Immature natural killer cell (primary cell): ENCODE measurements around the gene NEDD4L. TPM values are rescaled to one million over a fixed set of nuclear protein-coding genes. Genes with fewer than 3 reads are reported as not detected.
"Not testable (repeated sequence)": the region's sequence is repeated elsewhere in the genome, so short reads cannot be mapped to it uniquely, and the experiment has no call there.

Experiments used
- DNase-seq, 3 donors: peaks; one replicate each; pipeline ENCODE4 v3.0.0; 2022; ENCODE audit warnings: mixed read lengths in 1 of 3
- H3K27ac Mint-ChIP-seq, 6 donors: one replicate each; pipeline ENCODE4 v1.8.0; 2020; ENCODE audit warnings: mixed read lengths in 6 of 6, mild to moderate bottlenecking in 5 of 6, inconsistent platforms in 4 of 6, moderate library complexity in 3 of 6
- H3K27me3 Mint-ChIP-seq, 3 donors: one replicate each; pipeline ENCODE4 v1.8.0; 2020 to 2021; ENCODE audit warnings: low read depth in 3 of 3, mild to moderate bottlenecking in 3 of 3, mixed read lengths in 3 of 3, moderate library complexity in 3 of 3, inconsistent platforms in 1 of 3
- H3K36me3 Mint-ChIP-seq, 3 donors: one replicate each; pipeline ENCODE4 v1.8.0; 2020; ENCODE audit warnings: mixed read lengths in 3 of 3, inconsistent platforms in 2 of 3, mild to moderate bottlenecking in 2 of 3
- H3K4me1 Mint-ChIP-seq, 2 donors: one replicate each; pipeline ENCODE4 v1.8.0; 2020; ENCODE audit warnings: inconsistent platforms in 2 of 2, mild to moderate bottlenecking in 2 of 2, mixed read lengths in 2 of 2, moderate library complexity in 1 of 2
- H3K4me3 Mint-ChIP-seq, 5 donors: one replicate each; pipeline ENCODE4 v1.8.0; 2020; ENCODE audit warnings: mild to moderate bottlenecking in 5 of 5, mixed read lengths in 5 of 5, inconsistent platforms in 3 of 5, moderate library complexity in 3 of 5
- H3K9me3 Mint-ChIP-seq, 6 donors: one replicate each; pipeline ENCODE4 v1.8.0; 2020; ENCODE audit warnings: mild to moderate bottlenecking in 6 of 6, mixed read lengths in 6 of 6, inconsistent platforms in 4 of 6, moderate library complexity in 3 of 6
- polyA plus RNA-seq, 3 donors: library from polyadenylated mRNA; unstranded; fragments of 300-500 nt; fragmentation: Illumina TruSeq; gene quantifications; one replicate each; pipeline ENCODE4 v1.2.3, GENCODE V29; 2021

The NEDD4L gene
- polyA plus RNA-seq, 3 donors from 2014 or later: 0.62 to 2.2 (median 2.0) TPM

GRCh38 chr18:58158008-58158407, 114.0 kb downstream of the NEDD4L start:
- Mint-ChIP-seq H3K27ac (no peak overlapping the region), H3K9me3 (no peaks in the 10 kb centered on the region), H3K4me1 (no peaks in the 10 kb centered on the region), H3K36me3 (peaks cover 0 to 3% (median 0%) of the 10 kb centered on the region in 3 donors), H3K4me3 (no peak overlapping the region), H3K27me3 (peaks cover 3 to 4% (median 3%) of the 10 kb centered on the region in 3 donors)
- no peak for DNase-seq

GRCh38 chr18:58158459-58158858, 114.4 kb downstream of the NEDD4L start:
- Mint-ChIP-seq H3K27ac (no peak overlapping the region), H3K4me3 (no peak overlapping the region), H3K4me1 (no peaks in the 10 kb centered on the region), H3K27me3 (peaks cover 3 to 4% (median 3%) of the 10 kb centered on the region in 3 donors), H3K9me3 (no peaks in the 10 kb centered on the region), H3K36me3 (peaks cover 0 to 3% (median 0%) of the 10 kb centered on the region in 3 donors)
- DNase-seq: no peak

GRCh38 chr18:58161659-58162058, 117.6 kb downstream of the NEDD4L start:
- no peaks in the 10 kb centered on the region for H3K4me1 Mint-ChIP-seq
- no peak overlapping the region for H3K4me3 Mint-ChIP-seq
- DNase-seq: no peak
- no peaks in the 10 kb centered on the region for H3K9me3 Mint-ChIP-seq
- H3K27me3 Mint-ChIP-seq: peaks cover 1 to 8% (median 2%) of the 10 kb centered on the region in 3 donors
- no peak overlapping the region for H3K27ac Mint-ChIP-seq
- peaks cover 0 to 3% (median 3%) of the 10 kb centered on the region in 3 donors for H3K36me3 Mint-ChIP-seq

- H3K36me3 Mint-ChIP-seq: peaks cover 0 to 3% (median 3%) of the 10 kb centered on the region in 3 donors
These were observed 118.1 kb downstream of the NEDD4L start for GRCh38 chr18:58162127-58162526.

GRCh38 chr18:58163004-58163590, 119.1 kb downstream of the NEDD4L start:
- H3K9me3 Mint-ChIP-seq: no peaks in the 10 kb centered on the region
- no peak for DNase-seq
- H3K27ac Mint-ChIP-seq: no peak overlapping the region
- H3K27me3 Mint-ChIP-seq: peaks cover 1 to 8% (median 2%) of the 10 kb centered on the region in 3 donors
- no peaks in the 10 kb centered on the region for H3K4me1 Mint-ChIP-seq
- peaks cover 0 to 3% (median 3%) of the 10 kb centered on the region in 3 donors for H3K36me3 Mint-ChIP-seq
- no peak overlapping the region for H3K4me3 Mint-ChIP-seq

More at GRCh38 chr18:58162127-58162526, 118.1 kb downstream of the NEDD4L start:
- Mint-ChIP-seq H3K4me3 (no peak overlapping the region), H3K27me3 (peaks cover 1 to 8% (median 2%) of the 10 kb centered on the region in 3 donors), H3K4me1 (no peaks in the 10 kb centered on the region), H3K27ac (no peak overlapping the region), H3K9me3 (no peaks in the 10 kb centered on the region)
- no peak for DNase-seq

- peaks cover 0 to 8% (median 3%) of the 10 kb centered on the region in 3 donors for H3K27me3 Mint-ChIP-seq
- no peak for DNase-seq
- H3K9me3 Mint-ChIP-seq: no peaks in the 10 kb centered on the region
- H3K27ac Mint-ChIP-seq: no peak overlapping the region
- H3K4me1 Mint-ChIP-seq: no peaks in the 10 kb centered on the region
- H3K4me3 Mint-ChIP-seq: no peak overlapping the region
- peaks cover 0 to 3% (median 3%) of the 10 kb centered on the region in 3 donors for H3K36me3 Mint-ChIP-seq
These were observed 122.3 kb downstream of the NEDD4L start for GRCh38 chr18:58166278-58166844.

GRCh38 chr18:58167073-58167472, 123.0 kb downstream of the NEDD4L start:
- Mint-ChIP-seq H3K4me1 (no peaks in the 10 kb centered on the region), H3K9me3 (no peaks in the 10 kb centered on the region), H3K27ac (no peak overlapping the region), H3K4me3 (no peak overlapping the region), H3K27me3 (peaks cover 0 to 10% (median 5%) of the 10 kb centered on the region in 3 donors), H3K36me3 (peaks cover 0 to 3% (median 3%) of the 10 kb centered on the region in 3 donors)
- DNase-seq: no peak

GRCh38 chr18:58168221-58168620, 124.2 kb downstream of the NEDD4L start:
- Mint-ChIP-seq H3K36me3 (peaks cover 0 to 3% (median 0%) of the 10 kb centered on the region in 3 donors), H3K27ac (no peak overlapping the region), H3K4me3 (no peak overlapping the region), H3K27me3 (peaks cover 0 to 8% (median 5%) of the 10 kb centered on the region in 3 donors), H3K4me1 (no peaks in the 10 kb centered on the region), H3K9me3 (no peaks in the 10 kb centered on the region)
- no peak for DNase-seq

- no peak for DNase-seq
- Mint-ChIP-seq H3K4me1 (no peaks in the 10 kb centered on the region), H3K27me3 (peaks cover 0 to 8% (median 5%) of the 10 kb centered on the region in 3 donors), H3K36me3 (peaks cover 0 to 3% (median 0%) of the 10 kb centered on the region in 3 donors), H3K27ac (no peak overlapping the region), H3K9me3 (no peaks in the 10 kb centered on the region), H3K4me3 (no peak overlapping the region)
These were observed 125.0 kb downstream of the NEDD4L start for GRCh38 chr18:58168993-58169392.

GRCh38 chr18:58169472-58169871, 125.4 kb downstream of the NEDD4L start:
- Mint-ChIP-seq H3K4me1 (no peaks in the 10 kb centered on the region), H3K27ac (no peak overlapping the region), H3K9me3 (no peaks in the 10 kb centered on the region), H3K27me3 (peaks cover 3 to 8% (median 5%) of the 10 kb centered on the region in 3 donors), H3K36me3 (peaks cover 0 to 3% (median 0%) of the 10 kb centered on the region in 3 donors), H3K4me3 (no peak overlapping the region)
- DNase-seq: no peak

GRCh38 chr18:58170036-58170435, 126.0 kb downstream of the NEDD4L start:
- not testable (repeated sequence) for H3K4me1 Mint-ChIP-seq

GRCh38 chr18:58172031-58172430, 128.0 kb downstream of the NEDD4L start:
- no peaks in the 10 kb centered on the region for H3K4me1 Mint-ChIP-seq
- no peak overlapping the region for H3K27ac Mint-ChIP-seq
- DNase-seq: no peak
- H3K36me3 Mint-ChIP-seq: no peaks in the 10 kb centered on the region
- H3K9me3 Mint-ChIP-seq: no peaks in the 10 kb centered on the region
- H3K4me3 Mint-ChIP-seq: no peak overlapping the region
- peaks cover 3 to 7% (median 6%) of the 10 kb centered on the region in 3 donors for H3K27me3 Mint-ChIP-seq

More at GRCh38 chr18:58170036-58170435, 126.0 kb downstream of the NEDD4L start:
- not testable (repeated sequence) for H3K36me3 Mint-ChIP-seq, H3K9me3 Mint-ChIP-seq, DNase-seq, H3K4me3 Mint-ChIP-seq, H3K27ac Mint-ChIP-seq, H3K27me3 Mint-ChIP-seq

GRCh38 chr18:58174285-58174684, 130.3 kb downstream of the NEDD4L start:
- DNase-seq: no peak
- H3K4me1 Mint-ChIP-seq: no peaks in the 10 kb centered on the region
- no peaks in the 10 kb centered on the region for H3K9me3 Mint-ChIP-seq
- H3K27me3 Mint-ChIP-seq: peaks cover 3 to 8% (median 7%) of the 10 kb centered on the region in 3 donors
- no peaks in the 10 kb centered on the region for H3K36me3 Mint-ChIP-seq
- H3K27ac Mint-ChIP-seq: no peak overlapping the region
- H3K4me3 Mint-ChIP-seq: no peak overlapping the region

GRCh38 chr18:58175122-58175785, 131.2 kb downstream of the NEDD4L start:
- no peak overlapping the region for H3K27ac Mint-ChIP-seq
- H3K27me3 Mint-ChIP-seq: peaks cover 3 to 7% (median 7%) of the 10 kb centered on the region in 3 donors
- H3K9me3 Mint-ChIP-seq: no peaks in the 10 kb centered on the region
- no peak overlapping the region for H3K4me3 Mint-ChIP-seq
- DNase-seq: no peak
- H3K36me3 Mint-ChIP-seq: no peaks in the 10 kb centered on the region
- H3K4me1 Mint-ChIP-seq: no peaks in the 10 kb centered on the region
